Central memory CD8-positive, alpha-beta T cell (primary cell): ENCODE results near the gene HPD.
"Not testable (repeated sequence)": the region's sequence is repeated elsewhere in the genome, so short reads cannot be mapped to it uniquely, and the experiment has no call there.

Source experiments
- ATAC-seq: fragments of 150-1000 bp; cut with Tn5 transposase; replicated peaks from 2 replicates; pipeline ENCODE4 v1.10.0; 2022; ENCODE audit warnings: mild to moderate bottlenecking, moderate FRiP score, moderate number of reproducible peaks; ENCODE audit not compliant: poor library complexity, severe bottlenecking; ENCODE audit errors: extremely low read depth
- DNase-seq, 2 donors: peaks; one replicate each; pipeline ENCODE4 v3.0.0; 2021; ENCODE audit warnings: low spot score in 2 of 2
- H3K27ac Mint-ChIP-seq: one replicate; pipeline ENCODE4 v1.8.0; 2022; ENCODE audit warnings: low read depth, mild to moderate bottlenecking, moderate library complexity, mixed read lengths
- H3K27me3 Mint-ChIP-seq: one replicate; pipeline ENCODE4 v1.8.0; 2022; ENCODE audit warnings: mixed read lengths
- H3K36me3 Mint-ChIP-seq: one replicate; pipeline ENCODE4 v1.8.0; 2022; ENCODE audit warnings: mild to moderate bottlenecking, moderate library complexity, mixed read lengths; ENCODE audit not compliant: insufficient read depth
- H3K4me1 Mint-ChIP-seq: one replicate; pipeline ENCODE4 v1.8.0; 2022; ENCODE audit warnings: mixed read lengths
- H3K4me3 Mint-ChIP-seq: one replicate; pipeline ENCODE4 v1.8.0; 2022; ENCODE audit warnings: mild to moderate bottlenecking, moderate library complexity, mixed read lengths
- H3K9me3 Mint-ChIP-seq: one replicate; pipeline ENCODE4 v1.8.0; 2022; ENCODE audit warnings: mixed read lengths

Gene HPD

GRCh38 chr12:121885129-121885528 is 26.5 kb upstream of the HPD start:
- H3K4me1 Mint-ChIP-seq: peaks cover 19% of the 10 kb centered on the region
- H3K4me3 Mint-ChIP-seq, ATAC-seq, H3K27me3 Mint-ChIP-seq, H3K27ac Mint-ChIP-seq, H3K36me3 Mint-ChIP-seq, DNase-seq, H3K9me3 Mint-ChIP-seq: not testable (repeated sequence)

GRCh38 chr12:121883315-121883660 is 24.6 kb upstream of the HPD start:
- ATAC-seq (no peak), DNase-seq (no peak)
- Mint-ChIP-seq H3K36me3 (no peaks in the 10 kb centered on the region), H3K27ac (no peak overlapping the region), H3K9me3 (no peaks in the 10 kb centered on the region), H3K27me3 (no peaks in the 10 kb centered on the region), H3K4me3 (no peak overlapping the region), H3K4me1 (peaks cover 2% of the 10 kb centered on the region)

GRCh38 chr12:121876080-121876447 is 17.4 kb upstream of the HPD start:
- H3K36me3 Mint-ChIP-seq: not testable (repeated sequence)

GRCh38 chr12:121875582-121875981 is 16.9 kb upstream of the HPD start:
- no peaks in the 10 kb centered on the region for H3K36me3 Mint-ChIP-seq
- no peaks in the 10 kb centered on the region for H3K9me3 Mint-ChIP-seq
- no peak overlapping the region for H3K27ac Mint-ChIP-seq
- H3K4me1 Mint-ChIP-seq: no peaks in the 10 kb centered on the region
- H3K27me3 Mint-ChIP-seq: no peaks in the 10 kb centered on the region
- ATAC-seq (no peak), DNase-seq (no peak)
- H3K4me3 Mint-ChIP-seq: no peak overlapping the region

More at GRCh38 chr12:121876080-121876447, 17.4 kb upstream of the HPD start:
- H3K4me1 Mint-ChIP-seq, DNase-seq, H3K4me3 Mint-ChIP-seq, H3K27me3 Mint-ChIP-seq, H3K27ac Mint-ChIP-seq, ATAC-seq, H3K9me3 Mint-ChIP-seq: not testable (repeated sequence)

- Mint-ChIP-seq H3K27me3 (no peaks in the 10 kb centered on the region), H3K4me1 (no peaks in the 10 kb centered on the region), H3K27ac (no peak overlapping the region), H3K36me3 (no peaks in the 10 kb centered on the region), H3K4me3 (no peak overlapping the region), H3K9me3 (no peaks in the 10 kb centered on the region)
- DNase-seq: no peak
- ATAC-seq: no peak
Measured at GRCh38 chr12:121874071-121874470, 15.4 kb upstream of the HPD start.

- Mint-ChIP-seq H3K4me3 (no peak overlapping the region), H3K4me1 (no peaks in the 10 kb centered on the region), H3K27ac (no peak overlapping the region), H3K36me3 (no peaks in the 10 kb centered on the region), H3K9me3 (no peaks in the 10 kb centered on the region), H3K27me3 (no peaks in the 10 kb centered on the region)
- ATAC-seq: no peak
- no peak for DNase-seq
Measured at GRCh38 chr12:121873216-121873569, 14.5 kb upstream of the HPD start.

GRCh38 chr12:121872546-121873215 is 14.0 kb upstream of the HPD start:
- Mint-ChIP-seq H3K27ac (no peak overlapping the region), H3K36me3 (no peaks in the 10 kb centered on the region), H3K4me3 (no peak overlapping the region), H3K4me1 (no peaks in the 10 kb centered on the region), H3K27me3 (no peaks in the 10 kb centered on the region), H3K9me3 (no peaks in the 10 kb centered on the region)
- DNase-seq (no peak), ATAC-seq (no peak)

- H3K4me1 Mint-ChIP-seq: no peaks in the 10 kb centered on the region
- H3K9me3 Mint-ChIP-seq: no peaks in the 10 kb centered on the region
- ATAC-seq (no peak), DNase-seq (no peak)
- H3K4me3 Mint-ChIP-seq: no peak overlapping the region
- H3K36me3 Mint-ChIP-seq: no peaks in the 10 kb centered on the region
- H3K27me3 Mint-ChIP-seq: no peaks in the 10 kb centered on the region
- H3K27ac Mint-ChIP-seq: no peak overlapping the region
Measured at GRCh38 chr12:121871467-121871866, 12.8 kb upstream of the HPD start.

- not testable (repeated sequence) for DNase-seq, H3K4me1 Mint-ChIP-seq, H3K27ac Mint-ChIP-seq, ATAC-seq, H3K36me3 Mint-ChIP-seq, H3K4me3 Mint-ChIP-seq, H3K27me3 Mint-ChIP-seq, H3K9me3 Mint-ChIP-seq
Measured at GRCh38 chr12:121869229-121869628, 10.6 kb upstream of the HPD start.

- H3K4me3 Mint-ChIP-seq: no peak overlapping the region
- ATAC-seq: no peak
- H3K9me3 Mint-ChIP-seq: no peaks in the 10 kb centered on the region
- H3K27me3 Mint-ChIP-seq: no peaks in the 10 kb centered on the region
- H3K4me1 Mint-ChIP-seq: no peaks in the 10 kb centered on the region
- DNase-seq: no peak
- no peaks in the 10 kb centered on the region for H3K36me3 Mint-ChIP-seq
- no peak overlapping the region for H3K27ac Mint-ChIP-seq
Measured at GRCh38 chr12:121866331-121866730, 7.7 kb upstream of the HPD start.

- Mint-ChIP-seq H3K4me1 (no peaks in the 10 kb centered on the region), H3K4me3 (no peak overlapping the region), H3K9me3 (no peaks in the 10 kb centered on the region), H3K27me3 (no peaks in the 10 kb centered on the region), H3K36me3 (no peaks in the 10 kb centered on the region), H3K27ac (no peak overlapping the region)
- DNase-seq (no peak), ATAC-seq (no peak)
Measured at GRCh38 chr12:121861636-121862254, 3.1 kb upstream of the HPD start.

GRCh38 chr12:121860699-121861098 is 2.0 kb upstream of the HPD start:
- not testable (repeated sequence) for H3K4me3 Mint-ChIP-seq, H3K27ac Mint-ChIP-seq, H3K27me3 Mint-ChIP-seq, ATAC-seq, H3K36me3 Mint-ChIP-seq, DNase-seq, H3K9me3 Mint-ChIP-seq, H3K4me1 Mint-ChIP-seq

GRCh38 chr12:121860257-121860656 is 1.6 kb upstream of the HPD start:
- DNase-seq (no peak), ATAC-seq (no peak)
- H3K36me3 Mint-ChIP-seq: no peaks in the 10 kb centered on the region
- H3K4me3 Mint-ChIP-seq: no peak overlapping the region
- no peaks in the 10 kb centered on the region for H3K4me1 Mint-ChIP-seq
- no peaks in the 10 kb centered on the region for H3K27me3 Mint-ChIP-seq
- no peaks in the 10 kb centered on the region for H3K9me3 Mint-ChIP-seq
- no peak overlapping the region for H3K27ac Mint-ChIP-seq
